ENCODE measurements around the gene SGO2.

DNA sequence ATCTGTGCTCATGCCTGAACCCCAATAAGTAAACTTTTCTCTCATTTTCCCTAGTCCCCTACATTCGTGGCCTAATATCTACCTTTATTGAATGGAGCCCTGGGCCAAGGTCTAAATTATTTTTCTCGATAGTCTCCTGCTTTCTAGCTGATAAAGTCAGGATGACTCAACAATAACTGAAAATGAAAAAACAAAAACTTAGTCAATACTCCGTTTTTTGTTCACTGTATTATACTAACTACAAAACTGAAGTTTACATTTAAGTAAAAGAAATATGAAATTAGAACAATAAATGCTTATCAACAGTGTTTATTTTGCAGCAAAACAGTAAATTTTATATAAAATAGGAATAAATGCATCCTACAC is 92.0 kb downstream of the SGO2 start:
- TF ChIP-seq, protein P1, sequence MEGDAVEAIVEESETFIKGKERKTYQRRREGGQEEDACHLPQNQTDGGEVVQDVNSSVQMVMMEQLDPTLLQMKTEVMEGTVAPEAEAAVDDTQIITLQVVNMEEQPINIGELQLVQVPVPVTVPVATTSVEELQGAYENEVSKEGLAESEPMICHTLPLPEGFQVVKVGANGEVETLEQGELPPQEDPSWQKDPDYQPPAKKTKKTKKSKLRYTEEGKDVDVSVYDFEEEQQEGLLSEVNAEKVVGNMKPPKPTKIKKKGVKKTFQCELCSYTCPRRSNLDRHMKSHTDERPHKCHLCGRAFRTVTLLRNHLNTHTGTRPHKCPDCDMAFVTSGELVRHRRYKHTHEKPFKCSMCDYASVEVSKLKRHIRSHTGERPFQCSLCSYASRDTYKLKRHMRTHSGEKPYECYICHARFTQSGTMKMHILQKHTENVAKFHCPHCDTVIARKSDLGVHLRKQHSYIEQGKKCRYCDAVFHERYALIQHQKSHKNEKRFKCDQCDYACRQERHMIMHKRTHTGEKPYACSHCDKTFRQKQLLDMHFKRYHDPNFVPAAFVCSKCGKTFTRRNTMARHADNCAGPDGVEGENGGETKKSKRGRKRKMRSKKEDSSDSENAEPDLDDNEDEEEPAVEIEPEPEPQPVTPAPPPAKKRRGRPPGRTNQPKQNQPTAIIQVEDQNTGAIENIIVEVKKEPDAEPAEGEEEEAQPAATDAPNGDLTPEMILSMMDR (IDR thresholded peaks at IDR 0.05; ENCODE audit: insufficient read depth, low read length, poor library complexity, severe bottlenecking), result no peak
- TF ChIP-seq EZH2phosphoT487 (conservative IDR thresholded peaks at IDR 0.05; ENCODE audit: low read length), result no peak

Data from SU-DHL-6 (cell line).